Omental fat pad (tissue), 4 donors: ENCODE measurements around the gene TMEM186. TPM values are rescaled to one million over a fixed set of nuclear protein-coding genes. Genes with fewer than 3 reads are reported as not detected.
"Not testable (repeated sequence)": the region's sequence is repeated elsewhere in the genome, so short reads cannot be mapped to it uniquely, and the experiment has no call there.

ENCODE experiments used
- ATAC-seq: fragments of 150-250 bp; one replicate; pipeline ENCODE4 v1.9.1; 2016; ENCODE audit warnings: mild to moderate bottlenecking, moderate library complexity; ENCODE audit not compliant: low FRiP score
- DNase-seq: peaks from one replicate; pipeline ENCODE4 v3.0.0-alpha.2; 2019; ENCODE audit warnings: low spot score
- CTCF ChIP-seq, 3 donors: fragments of 450-650 bp; IDR thresholded peaks; one replicate each; pipeline ENCODE4 v1.5.1; 2016 to 2017; ENCODE audit warnings: antibody characterized with exemption in 3 of 3, mild to moderate bottlenecking in 3 of 3, moderate library complexity in 2 of 3
- total RNA-seq, 4 donors: library from RNA; depleted of rRNA; stranded (reverse); fragments of >200 nt; gene quantifications; one replicate each; pipeline ENCODE4 v1.1.0, GENCODE V29; 2016

Gene TMEM186
- total RNA-seq, 4 donors from 2014 or later = 3.6 to 8.2 (median 5.1) TPM

GRCh38 chr16:8796469-8797363 lies 723 bp downstream of the TMEM186 start:
- TF ChIP-seq CTCF (IDR thresholded peaks at IDR 0.05) = no peak
- ATAC-seq (no peak), DNase-seq (no peak)

- DNase-seq (no peak), ATAC-seq (no peak)
- no peak for TF ChIP-seq CTCF (IDR thresholded peaks at IDR 0.05)
These were observed 1.6 kb downstream of the TMEM186 start for GRCh38 chr16:8795818-8796217.

GRCh38 chr16:8795091-8795490 lies 2.3 kb downstream of the TMEM186 start:
- ATAC-seq (no peak), DNase-seq (no peak)
- no peak for TF ChIP-seq CTCF (IDR thresholded peaks at IDR 0.05)

GRCh38 chr16:8788578-8789172 lies 8.8 kb downstream of the TMEM186 start:
- no peak for TF ChIP-seq CTCF (IDR thresholded peaks at IDR 0.05)
- ATAC-seq (no peak), DNase-seq (no peak)

- not testable (repeated sequence) for DNase-seq, ATAC-seq
These were observed 11.1 kb downstream of the TMEM186 start for GRCh38 chr16:8786316-8786715.

- DNase-seq (no peak), ATAC-seq (no peak)
- TF ChIP-seq CTCF (IDR thresholded peaks at IDR 0.05) = no peak
These were observed 12.0 kb downstream of the TMEM186 start for GRCh38 chr16:8785408-8785807.

GRCh38 chr16:8782673-8783072 lies 14.8 kb downstream of the TMEM186 start:
- no peak for TF ChIP-seq CTCF (IDR thresholded peaks at IDR 0.05)
- ATAC-seq (no peak), DNase-seq (no peak)
